NCI-H2107 treated with DMSO at 0.1 percent for 48 hours (cell line): Measurements from ENCODE around the gene KDR.

Experiments used
- DNase-seq: peaks from one replicate; lab custom pipeline; 2025; ENCODE audit not compliant: unreplicated experiment; lab: John Stamatoyannopoulos, UW

Gene KDR

DNA sequence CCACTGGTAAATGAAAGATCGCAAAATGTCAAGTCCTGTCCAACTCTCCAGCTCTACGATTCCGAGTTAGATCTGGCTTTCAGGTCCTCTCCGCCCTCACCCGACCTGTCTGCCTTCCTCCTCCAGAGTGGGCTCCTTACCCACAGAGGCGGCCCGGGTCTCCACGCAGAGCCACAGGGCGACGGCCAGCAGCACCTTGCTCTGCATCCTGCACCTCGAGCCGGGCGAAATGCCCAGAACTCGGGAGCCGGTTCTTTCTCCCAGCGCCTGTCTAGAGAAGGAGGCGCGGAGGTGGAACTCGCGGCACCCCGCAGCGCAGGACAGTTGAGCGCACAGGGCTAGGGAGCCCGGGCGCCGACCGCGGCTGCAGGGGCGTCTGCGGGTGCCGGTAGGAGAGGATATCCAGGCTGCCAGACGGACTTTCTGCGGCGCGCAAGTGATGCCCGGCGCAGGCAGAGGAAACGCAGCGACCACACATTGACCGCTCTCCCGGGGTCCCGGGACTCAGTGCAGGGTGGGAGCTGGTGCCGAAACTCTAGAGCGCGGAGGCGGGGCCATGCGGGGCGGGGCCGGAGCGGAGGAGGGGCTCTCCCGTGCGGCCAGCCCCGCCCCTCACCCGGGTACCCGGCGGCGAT lies at the start of gene KDR:
Gene KDR, minus strand, starts transcription at position 509 of the 635 bp plus-strand sequence. Its CDS starts 302 bp downstream, at position 207.
- DNase-seq, result no peak

DNA sequence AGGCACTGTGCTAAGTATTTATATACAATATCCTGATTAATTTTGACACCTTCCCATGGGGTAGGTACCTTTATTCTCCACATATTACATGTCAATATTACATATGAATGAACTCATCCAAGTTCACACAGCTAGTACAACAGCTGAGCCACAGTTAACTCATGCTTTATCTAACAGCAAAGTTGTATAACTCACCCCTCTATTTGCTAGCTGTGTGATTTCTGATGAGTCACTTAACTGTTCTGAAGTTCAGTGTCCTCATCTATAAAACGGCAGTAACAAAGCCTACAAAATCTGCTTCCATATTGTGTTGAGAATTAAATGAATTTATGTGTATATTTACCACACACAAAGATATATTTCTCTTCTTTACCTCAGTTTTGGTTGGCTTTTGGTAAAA lies 48.2 kb upstream of the KDR start:
- DNase-seq, result no peak

DNA sequence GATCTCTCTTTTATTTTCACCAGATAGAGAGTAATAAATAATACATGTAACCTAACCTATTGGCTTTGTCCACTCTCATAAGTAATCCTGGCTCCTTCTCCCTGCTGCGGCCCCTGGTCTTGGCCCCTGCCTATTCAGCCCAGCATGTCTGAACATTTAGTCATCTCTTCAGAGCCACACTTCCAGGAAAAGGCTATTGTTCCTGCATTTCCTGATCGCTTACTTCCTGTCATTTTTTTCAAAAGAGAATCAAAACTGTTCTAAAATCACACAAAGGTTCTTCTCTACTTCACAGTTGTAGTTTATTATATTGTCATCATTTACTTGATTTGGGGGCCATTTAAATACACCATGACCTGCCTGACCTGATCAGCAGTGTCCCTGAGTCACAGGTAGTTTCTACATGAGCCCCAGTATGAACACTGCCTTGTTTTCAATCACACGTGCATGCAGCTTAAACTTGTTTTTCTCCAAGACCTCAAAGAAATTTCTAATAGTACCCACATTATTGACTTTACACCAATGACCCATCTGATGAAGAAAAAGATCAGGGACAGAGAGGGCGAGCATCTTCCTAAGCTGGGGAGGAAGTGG lies 47.4 kb upstream of the KDR start:
- no peak for DNase-seq

DNA sequence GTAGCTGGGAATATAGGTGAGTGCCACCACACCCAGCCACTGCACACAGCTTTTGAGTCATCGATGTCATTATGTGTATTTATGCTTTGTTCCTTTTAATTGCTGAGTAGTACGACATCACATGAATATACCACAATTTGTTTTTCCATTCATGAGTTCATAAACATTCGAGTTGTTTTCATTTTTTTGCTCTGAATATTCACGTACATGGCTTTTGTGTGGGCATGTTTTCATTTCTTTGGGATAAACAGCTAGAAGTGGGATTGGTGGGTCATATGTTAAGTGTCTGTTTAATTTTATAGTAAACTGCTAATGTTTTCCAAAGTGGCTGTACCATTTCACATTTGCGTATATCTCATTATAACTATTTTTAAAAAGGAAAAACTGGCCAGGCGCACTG lies 45.1 kb upstream of the KDR start:
- no peak for DNase-seq

DNA sequence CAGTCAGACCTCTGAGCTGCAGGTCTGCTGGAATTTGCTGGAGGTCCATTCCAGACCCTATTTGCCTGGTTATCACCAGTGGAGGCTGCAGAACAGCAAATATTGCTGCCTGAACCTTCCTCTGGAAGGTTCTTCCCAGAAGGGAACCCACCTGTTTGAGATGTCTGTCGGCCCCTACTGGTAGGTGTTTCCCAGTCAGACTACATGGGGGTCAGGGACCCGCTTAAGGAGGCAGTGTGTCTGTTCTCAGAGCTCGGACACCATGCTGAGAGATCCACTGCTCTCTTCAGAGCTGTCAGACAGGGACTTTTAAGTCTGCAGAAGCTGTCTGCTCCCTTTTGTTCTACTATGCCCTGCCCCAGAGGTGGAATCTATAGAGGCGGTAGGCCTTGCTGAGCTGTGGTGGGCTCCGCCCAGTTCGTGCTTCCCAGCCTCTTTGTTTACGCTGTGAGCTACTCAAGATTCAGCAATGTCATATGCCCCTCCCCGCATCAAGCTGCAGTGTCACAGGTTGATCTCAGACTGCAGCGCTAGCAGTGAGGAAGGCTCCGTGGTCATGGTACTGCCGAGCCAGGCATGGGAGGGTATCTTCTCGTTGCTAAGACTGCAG lies 44.1 kb upstream of the KDR start:
- no peak for DNase-seq

DNA sequence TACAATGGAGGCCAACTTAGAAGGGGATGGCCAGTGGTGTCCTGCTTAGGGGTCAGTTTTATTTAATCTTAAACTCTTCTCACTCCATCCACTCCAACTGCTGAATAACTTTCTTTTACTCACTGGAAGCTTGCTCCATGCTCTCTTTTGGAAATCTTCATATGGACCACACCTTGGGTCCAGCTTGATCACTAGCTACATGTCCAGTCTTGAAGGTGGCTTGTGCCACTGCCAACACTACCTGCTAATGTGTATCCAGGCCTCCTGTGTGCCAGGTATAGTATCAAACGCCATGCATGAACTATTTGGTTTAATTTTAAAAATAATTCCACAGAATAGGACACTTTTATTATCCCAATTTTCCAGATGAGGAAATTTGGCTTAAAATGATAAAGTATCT lies 37.0 kb upstream of the KDR start:
- DNase-seq, result no peak

DNA sequence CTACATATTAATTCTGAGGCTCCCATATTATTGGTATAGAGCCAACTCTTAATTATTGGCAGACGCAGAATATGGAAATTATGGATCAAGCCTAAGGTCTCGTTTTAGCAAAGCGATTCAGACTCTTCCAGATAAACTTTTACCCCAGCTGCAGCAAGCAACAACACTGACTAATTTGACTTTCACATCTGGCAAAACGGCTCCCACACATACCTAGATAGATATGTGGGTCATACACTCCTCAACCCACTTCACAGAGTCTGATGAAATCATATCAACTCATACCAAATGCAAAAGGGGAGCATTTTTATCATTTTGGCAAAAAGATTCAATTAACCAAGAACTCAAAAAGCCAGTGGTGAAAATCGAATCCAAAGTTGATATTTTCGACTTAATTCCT lies 36.3 kb upstream of the KDR start:
- DNase-seq, result no peak

DNA sequence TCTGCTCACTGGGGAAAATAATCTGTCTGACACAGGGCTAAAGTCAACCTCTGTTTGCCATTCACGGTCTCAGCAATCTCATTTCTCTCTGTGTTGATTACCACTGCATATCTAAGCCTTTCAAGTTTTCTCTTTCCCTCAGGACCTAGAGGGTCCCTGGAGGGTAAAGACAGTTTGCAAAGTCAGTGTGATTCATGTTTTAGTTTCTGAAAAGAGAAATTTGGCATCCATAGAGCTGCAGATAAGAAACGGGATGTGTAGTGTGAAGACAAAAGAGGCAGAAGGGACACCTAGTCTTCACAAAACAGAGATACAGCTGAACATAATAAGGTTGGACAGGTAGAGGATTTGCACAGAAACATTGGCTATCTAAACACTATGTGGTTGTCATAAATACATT lies 34.5 kb upstream of the KDR start:
- DNase-seq, result no peak

DNA sequence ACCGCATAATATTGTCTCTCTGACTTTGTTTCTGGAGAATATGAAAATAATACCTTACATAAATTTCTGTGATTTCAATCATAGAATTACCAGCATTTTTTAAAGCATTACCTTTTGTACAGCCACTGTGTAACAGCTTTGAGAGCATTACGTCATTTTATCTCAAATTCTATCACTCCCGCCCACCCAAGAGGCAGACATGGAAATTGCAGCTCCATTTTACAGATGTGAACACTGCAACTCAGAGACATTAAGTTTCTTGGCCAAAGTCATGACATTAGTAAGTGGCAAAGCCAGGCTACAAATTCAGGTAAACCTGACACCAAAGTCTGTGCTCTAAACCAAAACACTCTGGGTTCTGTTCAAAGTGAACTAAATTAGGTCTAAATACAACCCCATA lies 33.6 kb upstream of the KDR start:
- DNase-seq, result no peak

DNA sequence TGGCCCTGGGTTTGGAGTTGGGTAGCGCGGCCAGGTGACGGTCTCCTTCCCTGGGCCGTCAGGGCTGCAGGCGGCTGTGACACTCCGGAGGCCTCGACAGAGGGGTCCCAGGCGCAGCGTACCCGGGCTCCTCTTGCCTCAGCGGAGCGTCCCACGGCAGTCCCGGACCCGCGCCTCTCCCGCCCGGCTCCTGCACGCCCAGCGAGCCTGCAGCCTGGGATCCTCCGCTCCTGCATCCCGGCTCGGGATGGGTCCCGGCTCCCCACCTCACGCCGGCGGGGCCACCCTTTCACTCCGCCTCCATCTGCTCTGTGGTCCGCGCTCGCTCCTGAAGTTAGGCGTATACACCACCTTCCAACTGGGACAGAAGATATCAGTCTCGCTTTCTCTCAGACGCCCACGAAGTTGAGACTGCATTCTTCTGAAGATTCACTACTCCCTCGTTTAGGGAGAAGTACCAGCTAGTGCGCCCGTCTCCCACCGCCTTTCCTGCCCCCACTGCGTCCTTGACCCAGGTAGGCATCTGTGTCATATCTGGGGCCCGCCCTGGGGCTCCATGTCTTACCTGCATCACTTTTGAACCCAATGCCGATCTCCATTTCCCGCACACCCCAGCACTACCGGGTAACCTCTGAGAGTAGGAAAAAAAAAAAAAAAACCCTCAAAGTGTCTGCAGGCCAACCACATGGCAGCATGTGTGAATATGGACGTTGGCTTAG lies 32.3 kb upstream of the KDR start:
- DNase-seq, result no peak

DNA sequence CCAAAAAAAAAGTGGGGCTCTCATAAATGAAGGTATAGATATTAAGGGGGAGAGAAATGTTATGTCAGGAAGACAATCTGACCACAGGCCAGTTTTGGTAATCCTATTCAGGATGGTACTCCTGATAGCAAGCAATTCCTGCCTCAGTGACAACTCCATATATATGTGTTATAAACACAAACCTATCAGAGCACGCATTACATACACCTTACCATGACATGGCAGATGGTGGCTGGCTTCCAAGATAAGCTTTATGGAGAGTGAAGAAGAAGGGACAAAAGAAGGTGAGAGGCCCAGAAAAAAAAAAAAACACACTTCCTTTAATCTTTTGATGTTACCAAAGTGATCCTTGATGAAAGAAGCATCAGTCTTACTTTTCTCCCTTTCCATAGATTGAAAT lies 29.5 kb upstream of the KDR start:
- no peak for DNase-seq

DNA sequence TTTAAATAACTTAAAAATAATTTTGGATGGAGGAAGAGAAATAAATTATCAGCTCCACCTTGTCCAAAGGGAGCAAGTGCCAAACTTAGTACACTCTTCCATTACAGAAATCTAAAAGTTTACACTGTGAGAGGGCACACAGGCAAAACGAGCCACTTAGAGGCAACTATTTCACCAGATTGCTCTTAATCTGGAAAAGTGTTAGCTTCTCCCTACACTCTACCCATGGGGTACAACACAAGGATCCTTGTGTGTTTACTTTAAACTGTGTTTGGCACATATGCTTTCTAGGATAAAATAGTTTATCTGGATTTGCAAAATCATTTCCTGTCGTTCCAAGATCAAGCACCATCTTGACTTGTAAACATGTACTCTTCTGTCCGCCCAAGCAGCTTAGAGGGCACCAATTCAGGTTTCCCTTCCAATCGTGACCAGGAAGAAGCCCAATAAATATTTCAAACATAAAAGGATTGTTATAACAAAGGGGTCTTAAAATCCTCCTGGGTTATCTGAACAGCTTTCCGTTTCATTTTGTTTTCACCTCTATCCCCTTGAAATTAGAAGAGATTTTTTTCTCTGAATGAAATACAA lies 29.0 kb upstream of the KDR start:
- no peak for DNase-seq

DNA sequence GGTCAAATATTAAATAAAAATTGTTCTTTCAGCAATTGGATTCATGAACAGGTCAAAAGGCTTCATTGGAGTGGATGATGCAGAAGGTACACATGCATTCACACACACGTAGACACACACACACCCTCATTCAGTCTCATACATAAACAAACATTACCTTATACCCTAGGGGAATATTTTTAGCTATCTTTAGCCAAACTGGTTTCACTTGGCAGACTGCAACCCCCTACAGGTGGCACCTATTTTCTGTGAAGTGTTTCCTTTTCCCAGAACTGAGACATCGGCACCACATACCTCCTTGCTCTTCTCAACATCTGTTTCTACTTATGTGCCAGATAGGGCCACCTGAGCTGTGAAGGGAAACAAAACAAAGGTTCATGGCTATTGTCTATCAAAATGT lies 18.5 kb upstream of the KDR start:
- DNase-seq, result no peak

DNA sequence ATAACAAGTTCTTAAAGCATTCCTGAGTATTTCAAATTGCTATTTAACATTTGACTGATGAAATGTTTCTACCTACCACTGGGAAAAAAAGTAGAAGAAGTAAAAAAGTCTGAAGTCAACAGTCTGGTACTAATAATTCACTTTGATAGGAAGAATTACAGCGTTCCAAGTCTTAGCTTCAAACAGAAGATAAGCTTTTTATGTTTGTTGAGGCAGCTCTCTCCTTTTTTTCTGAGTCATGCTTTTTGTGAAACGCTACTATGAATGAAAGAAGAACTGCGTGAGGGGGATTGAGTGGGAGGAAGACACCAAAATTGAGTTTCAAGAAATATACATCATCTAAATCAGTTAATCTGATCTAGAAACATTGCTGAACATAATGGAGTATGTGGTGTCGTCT lies 13.0 kb upstream of the KDR start:
- no peak for DNase-seq

DNA sequence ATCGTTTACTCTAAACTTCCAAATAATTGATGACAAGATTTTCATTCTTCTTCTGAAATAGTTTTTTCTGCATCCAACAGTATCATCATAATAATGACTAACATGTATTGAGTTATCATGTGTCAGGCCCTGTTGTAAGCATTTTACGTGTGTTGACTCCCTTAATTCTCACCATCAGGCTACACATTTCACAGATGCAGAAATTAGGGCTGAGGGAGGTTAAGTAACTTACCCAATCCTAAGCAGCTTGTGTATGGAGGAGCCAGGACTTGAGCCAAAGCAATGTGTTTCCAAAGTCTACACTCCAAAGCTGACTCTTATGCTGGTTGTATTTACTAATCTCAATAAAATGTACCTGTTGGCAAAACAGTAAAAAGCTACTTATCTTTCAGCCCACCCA lies 11.2 kb upstream of the KDR start:
- no peak for DNase-seq

DNA sequence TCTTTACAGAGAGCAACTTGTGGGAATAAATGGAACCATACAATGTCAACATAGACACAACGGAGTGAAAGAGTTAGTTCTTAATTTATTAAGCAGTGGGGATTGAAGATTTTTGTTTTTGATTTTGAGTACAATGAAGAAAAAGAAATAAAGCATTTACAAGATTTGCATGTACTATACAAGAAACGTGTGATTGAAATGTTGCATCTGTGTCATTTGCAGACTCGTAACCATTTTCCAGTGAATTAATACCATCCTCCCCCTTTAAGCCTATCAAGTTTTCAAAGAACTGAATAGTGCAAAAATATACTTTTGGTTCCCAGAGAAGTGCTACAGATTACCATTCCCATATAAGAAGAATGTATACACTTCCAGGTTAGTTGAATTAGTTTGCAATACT lies 8.6 kb upstream of the KDR start:
- no peak for DNase-seq

DNA sequence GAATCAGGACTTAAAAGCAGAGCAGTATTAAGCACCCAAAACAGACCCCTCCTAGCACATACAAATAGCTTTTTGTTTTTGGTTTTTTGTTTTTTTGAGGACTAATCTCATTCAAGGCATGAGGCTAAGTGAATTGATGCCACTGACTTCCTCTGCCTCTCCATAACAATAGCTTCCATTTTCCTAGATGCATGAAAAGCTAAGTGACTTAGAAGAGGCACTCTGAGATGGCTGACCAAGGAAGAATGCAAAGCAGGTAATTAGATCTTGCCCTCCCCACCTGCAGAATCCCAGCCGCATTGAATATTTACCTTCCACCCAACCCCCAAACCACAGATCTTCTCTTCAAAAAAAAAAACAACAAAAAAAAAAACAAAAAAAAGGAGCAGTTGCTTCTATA lies 7.4 kb upstream of the KDR start:
- DNase-seq, result no peak

DNA sequence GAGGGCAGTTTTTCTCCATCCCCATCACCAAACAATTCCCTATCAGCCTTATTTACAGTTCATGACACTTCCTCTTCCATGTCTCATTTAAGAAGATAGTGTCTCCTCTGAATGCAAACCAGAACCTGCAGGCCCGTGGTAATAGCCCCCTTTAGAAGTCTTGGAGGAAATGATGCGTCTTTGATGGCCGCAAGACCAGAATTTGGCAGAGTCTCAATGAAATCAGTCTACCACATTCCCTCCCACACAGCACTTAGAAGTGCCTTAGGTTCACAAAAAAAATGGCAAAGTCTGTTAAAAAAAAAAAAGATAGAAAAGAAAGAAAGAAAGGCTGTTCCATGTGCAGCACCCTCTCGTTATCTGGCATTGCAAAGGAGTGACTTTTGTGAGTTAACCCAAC lies 2.1 kb upstream of the KDR start:
- no peak for DNase-seq

DNA sequence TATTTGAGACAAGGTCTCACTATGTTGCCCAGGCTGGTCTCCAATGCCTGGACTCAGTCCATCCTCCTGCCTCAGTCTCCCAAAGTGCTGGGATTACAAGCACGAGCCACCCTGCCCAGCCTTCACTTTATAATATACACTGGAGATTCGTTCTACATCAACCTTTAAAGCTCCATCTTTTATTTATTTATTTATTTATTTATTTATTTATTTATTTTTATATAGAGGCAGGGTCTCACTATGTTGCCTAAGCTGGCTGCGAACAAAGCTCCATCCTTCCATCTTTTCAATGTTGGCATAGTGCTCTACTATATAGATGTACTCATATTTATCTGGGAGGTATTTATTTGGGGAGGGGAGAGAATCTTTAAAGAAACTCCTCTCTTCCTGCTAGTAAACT lies 1.7 kb upstream of the KDR start:
- DNase-seq, result no peak

DNA sequence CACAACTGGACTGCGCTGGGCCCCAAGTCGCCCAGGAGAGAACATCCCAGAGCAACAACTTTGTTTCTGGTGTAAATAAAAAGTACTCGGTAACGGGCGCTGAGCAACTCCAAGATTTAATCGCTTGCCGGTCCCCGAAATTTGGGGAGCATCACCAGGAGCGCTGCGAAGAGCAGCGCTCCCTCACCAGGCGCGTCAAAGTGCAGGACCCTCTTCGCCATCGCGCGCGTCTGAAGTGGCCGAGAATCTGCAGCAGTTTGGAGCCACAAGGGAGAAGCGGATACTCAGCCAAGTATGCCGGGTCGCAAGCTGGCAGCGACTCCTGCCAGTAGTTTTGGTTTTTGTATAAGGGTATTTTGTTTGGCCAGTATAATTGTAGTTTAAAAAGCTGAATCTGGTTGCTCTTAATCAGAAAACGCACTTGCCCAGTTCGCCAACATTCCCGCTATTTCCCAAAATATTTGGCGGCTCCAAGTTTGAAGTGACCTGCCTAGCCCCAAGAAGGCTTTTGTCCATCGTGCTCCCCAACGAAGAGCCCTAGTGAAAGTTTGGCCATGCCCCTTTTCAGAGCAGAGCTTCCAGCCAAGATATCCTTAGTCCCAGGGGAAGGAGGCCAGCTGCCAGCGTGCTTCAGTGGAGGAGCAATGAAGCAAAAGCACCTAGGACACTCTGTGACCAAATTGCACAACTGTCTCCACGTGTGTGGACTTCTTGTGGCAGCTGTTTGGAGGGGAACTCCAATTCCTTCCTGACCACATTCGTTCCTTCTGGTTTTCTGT lies 557 bp upstream of the KDR start:
- DNase-seq, result no peak
